SH-SY5Y (cell line): ENCODE results near the gene SEMA6B.

Experiments used
- GATA2 ChIP-seq: IDR thresholded peaks from 2 replicates; pipeline ENCODE4 v1.6.1; 2011; ENCODE audit warnings: mild to moderate bottlenecking, low read depth, low read length
- GATA3 ChIP-seq: IDR thresholded peaks from 2 replicates; pipeline ENCODE4 v1.6.1; 2011; ENCODE audit warnings: low read depth, mild to moderate bottlenecking, low read length, moderate library complexity

DNA sequence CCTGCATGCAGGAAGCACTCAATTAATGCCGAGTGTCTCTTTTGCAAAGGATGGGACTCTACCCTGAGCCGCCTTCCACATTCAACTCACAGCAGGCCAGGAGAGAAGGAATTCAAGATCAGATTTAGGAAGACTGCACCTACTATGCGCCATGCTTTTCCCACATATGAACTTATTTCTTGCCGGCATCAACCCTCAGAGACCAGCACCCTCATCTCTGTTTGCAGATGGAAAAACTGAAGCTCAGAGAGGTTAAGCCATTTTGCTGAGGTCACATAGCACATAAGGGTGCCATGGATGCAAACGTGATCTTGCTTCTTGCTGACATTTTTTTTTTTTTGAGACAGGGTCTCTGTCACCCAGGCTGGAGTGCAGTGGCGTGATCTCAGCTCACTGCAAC is 14.2 kb upstream of the SEMA6B start:
- TF ChIP-seq GATA2 (no peak), GATA3 (no peak)
